Stimulated activated CD4-positive, alpha-beta T cell treated with anti-CD3 and anti-CD28 coated beads, TNF-alpha, amount 100 ng/mL, for 4 hours (primary cell): ENCODE data around the gene SPAG5.

Experiments used
- DNase-seq, 3 experiments: peaks; one replicate each; pipeline ENCODE4 v3.0.0-alpha.2; 2020; ENCODE audit warnings: low read depth in 3 of 3

SPAG5 gene, protein sequence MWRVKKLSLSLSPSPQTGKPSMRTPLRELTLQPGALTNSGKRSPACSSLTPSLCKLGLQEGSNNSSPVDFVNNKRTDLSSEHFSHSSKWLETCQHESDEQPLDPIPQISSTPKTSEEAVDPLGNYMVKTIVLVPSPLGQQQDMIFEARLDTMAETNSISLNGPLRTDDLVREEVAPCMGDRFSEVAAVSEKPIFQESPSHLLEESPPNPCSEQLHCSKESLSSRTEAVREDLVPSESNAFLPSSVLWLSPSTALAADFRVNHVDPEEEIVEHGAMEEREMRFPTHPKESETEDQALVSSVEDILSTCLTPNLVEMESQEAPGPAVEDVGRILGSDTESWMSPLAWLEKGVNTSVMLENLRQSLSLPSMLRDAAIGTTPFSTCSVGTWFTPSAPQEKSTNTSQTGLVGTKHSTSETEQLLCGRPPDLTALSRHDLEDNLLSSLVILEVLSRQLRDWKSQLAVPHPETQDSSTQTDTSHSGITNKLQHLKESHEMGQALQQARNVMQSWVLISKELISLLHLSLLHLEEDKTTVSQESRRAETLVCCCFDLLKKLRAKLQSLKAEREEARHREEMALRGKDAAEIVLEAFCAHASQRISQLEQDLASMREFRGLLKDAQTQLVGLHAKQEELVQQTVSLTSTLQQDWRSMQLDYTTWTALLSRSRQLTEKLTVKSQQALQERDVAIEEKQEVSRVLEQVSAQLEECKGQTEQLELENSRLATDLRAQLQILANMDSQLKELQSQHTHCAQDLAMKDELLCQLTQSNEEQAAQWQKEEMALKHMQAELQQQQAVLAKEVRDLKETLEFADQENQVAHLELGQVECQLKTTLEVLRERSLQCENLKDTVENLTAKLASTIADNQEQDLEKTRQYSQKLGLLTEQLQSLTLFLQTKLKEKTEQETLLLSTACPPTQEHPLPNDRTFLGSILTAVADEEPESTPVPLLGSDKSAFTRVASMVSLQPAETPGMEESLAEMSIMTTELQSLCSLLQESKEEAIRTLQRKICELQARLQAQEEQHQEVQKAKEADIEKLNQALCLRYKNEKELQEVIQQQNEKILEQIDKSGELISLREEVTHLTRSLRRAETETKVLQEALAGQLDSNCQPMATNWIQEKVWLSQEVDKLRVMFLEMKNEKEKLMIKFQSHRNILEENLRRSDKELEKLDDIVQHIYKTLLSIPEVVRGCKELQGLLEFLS

DNA sequence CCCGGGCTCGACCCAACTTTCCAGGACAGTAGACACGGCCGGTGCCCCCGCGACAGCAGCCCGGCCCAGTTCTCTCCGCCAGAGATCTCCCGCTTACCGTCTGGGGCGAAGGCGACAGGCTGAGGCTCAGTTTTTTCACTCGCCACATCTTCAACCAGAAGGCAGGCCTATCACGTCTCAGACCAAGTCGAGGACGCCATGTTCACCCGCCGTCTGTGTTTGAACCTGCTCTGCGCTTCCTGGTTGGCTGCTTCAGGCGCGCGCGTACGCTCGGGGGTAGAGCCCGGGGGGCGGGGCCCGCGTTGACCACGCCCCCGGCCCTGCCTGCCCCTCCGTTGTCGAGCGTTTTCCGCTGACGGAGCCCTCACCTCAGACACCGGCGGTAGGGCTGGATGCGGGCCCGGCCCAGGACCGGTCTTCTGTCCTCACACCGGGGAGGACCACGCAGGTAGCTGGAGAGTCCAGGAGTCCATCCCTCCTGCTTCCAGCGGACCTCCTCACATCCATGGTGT is at the start of gene SPAG5:
Gene SPAG5, minus strand, starts transcription at position 227 of the 512 bp plus-strand sequence. Its CDS starts 79 bp downstream, at position 148.
- DNase-seq, result peak; percentile 86 to 89 (median 87)

- DNase-seq, result no peak
Measured at GRCh38 chr17:28646039-28646754, 47.4 kb upstream of the SPAG5 start.

DNA sequence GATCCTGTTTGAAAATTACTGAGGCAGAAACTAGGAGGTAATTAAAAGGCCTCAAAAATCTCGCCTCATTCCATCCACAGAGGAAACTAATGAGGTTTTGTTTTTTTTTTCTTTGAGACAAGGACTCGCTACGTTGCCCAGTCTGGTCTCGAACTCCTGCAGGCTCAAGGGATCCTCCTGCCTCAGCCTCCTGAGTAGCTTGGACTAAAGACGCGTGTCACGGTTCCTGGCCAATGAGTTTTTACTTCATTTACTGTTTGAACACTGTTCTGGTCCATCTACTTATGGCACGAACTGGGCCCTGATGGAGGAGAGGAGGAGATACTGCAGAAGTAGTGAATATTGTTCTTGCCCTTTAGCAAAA is 46.7 kb upstream of the SPAG5 start:
- no peak for DNase-seq

DNA sequence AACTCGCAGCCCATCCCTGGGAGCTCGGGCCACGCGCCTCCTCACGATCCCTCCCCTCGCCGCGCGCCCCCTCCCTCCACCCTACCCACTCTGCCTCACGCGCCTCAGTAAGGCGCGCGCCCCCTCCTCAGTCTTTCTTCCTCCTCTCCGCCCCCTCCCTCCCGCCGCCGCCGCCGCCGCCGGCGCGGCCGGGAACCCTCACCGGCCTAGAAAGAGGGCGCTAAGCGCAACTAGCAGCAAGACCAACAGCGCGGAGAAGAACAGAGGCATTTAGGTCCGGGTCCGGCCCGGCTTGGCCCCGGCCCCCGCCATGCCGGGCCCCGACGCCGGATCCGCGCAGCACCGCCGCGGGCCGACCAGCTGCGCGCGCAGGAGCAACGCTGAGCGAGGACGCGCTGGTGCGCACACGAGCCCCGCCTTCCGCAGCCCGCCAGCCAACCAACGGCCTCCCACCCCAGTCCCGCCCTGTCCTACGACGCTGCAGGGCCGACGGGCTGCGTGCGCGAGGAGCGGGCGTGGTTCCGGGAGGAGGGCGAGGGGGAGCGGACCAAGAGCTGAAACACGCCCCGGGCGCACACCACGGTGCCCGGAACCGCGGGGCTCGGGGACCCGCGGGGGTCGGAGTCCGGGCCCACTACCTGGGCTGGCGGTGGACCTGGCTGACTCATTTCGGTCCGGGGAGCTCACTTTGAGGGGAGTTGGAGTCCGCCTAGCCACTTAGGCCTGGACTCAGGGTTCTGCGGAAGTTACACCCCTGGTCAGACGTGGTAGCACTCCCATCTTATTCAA is 46.2 kb upstream of the SPAG5 start, which contains the start of gene BLTP2:
Gene BLTP2, minus strand, starts transcription at position 372 of the 789 bp plus-strand sequence. Its CDS starts 102 bp downstream, at position 270.
- DNase-seq, result peak; percentile 87 to 93 (median 90)

DNA sequence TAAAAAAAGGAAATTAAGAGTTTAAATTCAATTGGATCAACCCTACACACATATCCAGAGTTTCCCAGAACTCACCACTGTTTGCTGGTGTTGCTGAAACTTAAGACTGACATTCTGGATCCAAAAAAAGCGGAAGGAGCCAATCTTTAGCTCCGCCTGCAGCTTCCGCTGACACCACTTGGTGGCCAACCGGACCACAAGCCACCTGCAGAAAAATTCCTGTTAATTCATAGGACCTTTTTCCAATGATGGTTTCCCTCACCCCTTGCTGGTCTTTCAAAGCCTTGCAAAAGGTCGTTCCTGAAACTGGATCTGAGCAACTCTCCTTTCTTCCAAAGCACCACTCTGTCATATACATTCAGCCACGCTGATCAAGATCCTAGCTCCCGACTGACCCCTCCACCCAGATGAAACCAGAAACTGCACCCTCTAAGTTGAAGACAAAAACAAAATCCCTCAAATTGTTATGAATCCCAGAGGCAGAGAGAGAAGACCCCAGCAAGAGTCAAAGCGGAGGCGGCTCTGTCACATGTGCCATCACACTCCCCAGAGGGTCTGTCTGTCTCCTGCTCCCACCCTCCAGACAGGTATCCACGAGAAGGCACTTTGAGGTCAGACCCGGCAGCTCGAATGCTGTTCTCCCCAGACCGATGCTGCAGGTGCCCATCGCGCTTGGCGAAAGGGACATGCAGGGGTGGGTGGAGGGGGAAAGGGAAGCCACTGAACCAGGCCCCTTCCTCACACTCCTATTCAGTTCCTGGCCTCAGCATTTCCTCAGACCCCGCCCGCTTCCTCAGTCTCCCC is 45.4 kb upstream of the SPAG5 start:
- no peak for DNase-seq

GRCh38 chr17:28641579-28641978 is 42.8 kb upstream of the SPAG5 start:
- no peak for DNase-seq

- DNase-seq, result no peak
Measured at GRCh38 chr17:28635506-28635905, 36.7 kb upstream of the SPAG5 start.

DNA sequence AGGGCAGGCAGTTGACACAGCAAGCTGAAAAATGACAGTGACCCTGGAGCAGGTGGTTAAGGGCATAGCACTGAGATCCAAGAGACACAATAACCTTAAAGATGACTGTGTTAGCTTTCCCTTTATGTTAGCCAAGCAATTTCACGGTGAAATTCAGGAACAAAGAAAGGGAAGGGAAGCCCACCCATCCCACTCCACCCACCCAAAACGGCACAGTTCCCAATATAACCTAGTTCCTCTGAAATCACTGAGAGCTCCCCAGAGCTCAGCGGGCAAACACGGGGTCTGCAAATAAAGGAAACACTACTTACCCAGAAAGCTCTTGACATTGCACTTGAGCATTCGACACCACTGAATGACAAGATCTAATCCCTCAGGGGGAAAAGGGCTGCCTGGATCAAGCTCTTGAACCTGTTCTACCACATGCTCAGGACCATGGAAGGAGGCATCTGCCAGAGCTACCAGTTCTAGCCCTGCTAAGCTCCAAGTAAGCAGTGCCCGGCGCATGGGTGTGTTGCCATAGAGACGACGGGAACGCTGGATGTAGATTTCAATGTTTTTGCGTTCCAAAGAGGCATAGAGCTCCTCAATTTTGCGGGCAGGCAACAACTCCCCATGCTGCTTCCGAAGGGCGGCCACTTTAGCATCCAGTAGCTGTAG is 35.5 kb upstream of the SPAG5 start:
- no peak for DNase-seq

DNA sequence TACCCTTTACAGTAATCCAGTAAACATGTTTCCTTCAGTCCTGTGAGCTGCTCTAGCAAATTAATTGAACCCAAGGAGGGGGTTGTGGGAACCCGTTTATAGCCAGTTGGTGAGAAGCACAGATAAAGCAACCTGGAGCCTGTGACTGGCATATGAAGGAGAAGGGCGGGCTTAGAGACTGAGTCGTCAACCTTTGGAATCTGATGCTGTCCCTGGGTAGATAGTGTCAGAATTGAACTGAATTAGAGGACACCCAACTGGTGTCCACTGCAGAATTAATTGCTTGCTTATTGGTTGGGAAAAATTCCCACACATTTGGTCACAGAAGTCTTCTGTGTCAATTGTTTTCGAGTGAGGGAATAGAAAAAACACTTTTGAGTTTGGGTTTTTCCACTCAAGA is 28.0 kb upstream of the SPAG5 start:
- DNase-seq, result no peak

GRCh38 chr17:28624148-28624547 is 25.3 kb upstream of the SPAG5 start:
- no peak for DNase-seq

GRCh38 chr17:28623696-28624095 is 24.9 kb upstream of the SPAG5 start:
- DNase-seq, result no peak

GRCh38 chr17:28622186-28622585 is 23.4 kb upstream of the SPAG5 start:
- no peak for DNase-seq

DNA sequence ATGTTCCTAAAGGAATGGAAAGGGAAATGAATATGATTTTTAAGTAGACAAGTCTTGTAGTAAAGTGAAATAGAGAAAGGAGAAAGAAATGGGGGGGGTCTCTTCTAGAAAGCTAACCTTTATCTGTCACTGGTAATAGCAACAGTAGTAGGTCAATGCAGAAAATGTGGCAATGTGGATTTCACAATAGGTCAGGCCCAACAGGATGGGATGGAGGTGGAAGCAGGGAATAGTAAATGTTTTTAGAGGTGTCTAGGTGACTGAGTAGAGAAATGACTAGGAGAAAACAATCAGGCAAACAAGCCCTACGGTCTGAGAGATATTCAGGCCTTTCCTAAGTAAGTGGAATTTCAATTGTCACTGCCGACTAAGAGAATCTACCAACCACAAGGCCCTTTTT is 21.2 kb upstream of the SPAG5 start:
- DNase-seq, result no peak

GRCh38 chr17:28618464-28618863 is 19.6 kb upstream of the SPAG5 start:
- no peak for DNase-seq

DNA sequence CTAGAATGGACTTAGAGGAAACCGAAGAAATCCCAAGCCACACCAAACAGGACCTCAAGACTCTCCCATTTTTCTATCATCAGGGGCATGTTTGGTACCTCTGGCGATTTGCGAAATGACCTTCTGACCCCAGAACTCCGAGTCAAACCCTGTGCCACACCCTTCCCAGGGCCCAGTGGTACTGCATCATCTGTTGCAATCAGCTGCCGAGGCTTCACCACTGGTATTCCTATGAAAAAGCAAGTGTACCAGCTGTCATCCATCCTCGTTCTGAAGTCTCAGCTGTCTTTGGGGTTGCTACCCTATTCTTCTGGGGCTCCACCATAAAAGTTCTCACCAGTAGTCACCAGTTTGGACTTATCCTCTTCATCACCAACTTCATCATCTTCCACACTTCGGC is 17.5 kb upstream of the SPAG5 start:
- no peak for DNase-seq

DNA sequence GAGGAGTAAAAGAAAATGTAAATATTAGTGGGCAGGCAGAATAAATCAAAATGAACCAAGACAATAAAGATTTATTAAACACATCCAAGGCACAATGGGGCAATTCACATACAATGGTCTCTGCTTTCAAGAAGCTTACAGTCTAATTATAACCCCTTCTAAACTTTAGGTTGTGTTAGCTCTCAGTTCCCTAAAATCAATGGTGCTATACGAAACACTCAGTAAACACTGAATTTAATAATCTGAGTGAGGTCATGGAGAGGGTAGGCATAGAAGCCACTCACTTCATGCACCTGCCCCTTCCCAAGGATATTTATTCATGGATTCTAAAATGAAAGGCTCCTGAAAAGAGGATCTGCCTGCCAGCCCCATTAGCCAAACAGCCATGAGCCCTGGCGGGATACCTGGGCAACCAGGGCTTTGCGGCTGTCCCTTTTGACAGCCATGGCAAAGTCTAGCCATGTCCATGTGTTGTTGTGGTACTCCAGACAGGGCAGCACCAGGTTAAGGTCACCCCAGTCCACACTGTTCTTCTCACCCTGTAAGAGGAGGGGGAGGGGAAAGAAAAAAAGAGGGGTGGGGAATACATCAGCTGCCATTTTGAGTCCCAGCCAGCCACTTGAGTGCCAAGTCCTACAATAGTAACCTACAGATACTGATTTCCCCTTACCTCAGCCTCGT is 16.6 kb upstream of the SPAG5 start:
- no peak for DNase-seq

GRCh38 chr17:28613931-28614381 is 15.1 kb upstream of the SPAG5 start, which contains the start of gene RSKR:
RSKR (minus strand) TSS chr17:28614185; CDS start chr17:28614161, 24 bp downstream.
- no peak for DNase-seq
